HCT116 (cell line): ENCODE measurements around the gene MAGEA3. TPM values are rescaled to one million over a fixed set of nuclear protein-coding genes. Genes with fewer than 3 reads are reported as not detected.
"Not testable (repeated sequence)": the region's sequence is repeated elsewhere in the genome, so short reads cannot be mapped to it uniquely, and the experiment has no call there.

Source experiments
- ATAC-seq: fragments of 200-7000 bp; cut with Tn5 transposase; 2 replicates; pipeline ENCODE4 v1.9.1; 2020; ENCODE audit warnings: mild to moderate bottlenecking, moderate library complexity
- BruUV-seq: library from RNA; stranded (reverse); fragments of 400-500 nt; replicated peaks from 2 replicates; lab custom pipeline; 2021; lab: Mats Ljungman, UMichigan
- CTCF ChIA-PET: fragments of 300-600 bp; sonication (Branson Sonifier 250); formaldehyde crosslinking; loops from one replicate; lab custom pipeline; 2021; ENCODE audit warnings: antibody characterized with exemption; lab: Charles Lee
- POLR2A ChIA-PET: fragments of 300-600, 350-600 bp; sonication (Branson Sonifier 250); formaldehyde crosslinking; loops from one replicate; lab custom pipeline; 2021; ENCODE audit warnings: antibody characterized with exemption; lab: Charles Lee
- RAD21 ChIA-PET, 2 experiments: fragments of 300-600 bp; sonication (Branson Sonifier 250); formaldehyde crosslinking; loops; one replicate each; lab custom pipeline; 2023; ENCODE audit warnings: low total read pairs in 2 of 2; ENCODE audit not compliant: uncharacterized antibody in 2 of 2, unreplicated experiment in 2 of 2, low non-redundant PET in 1 of 2; lab: Charles Lee
- DNase-seq: peaks from one replicate; pipeline ENCODE4 v3.0.0-alpha.2; 2010; ENCODE audit warnings: low read depth, low spot score
- H2AFZ ChIP-seq: fragments of 200-600 bp; shearing (Covaris generic), sonication (generic); 2 replicates; pipeline ENCODE4 v1.6.1; 2017; ENCODE audit warnings: low read depth, mixed run types, mixed read lengths, antibody characterized with exemption, low read length; ENCODE audit not compliant: poor library complexity, severe bottlenecking
- H3K27ac ChIP-seq: 2 replicates; pipeline ENCODE4 v1.5.1; 2012; ENCODE audit warnings: low read depth, low read length
- H3K27me3 ChIP-seq: fragments of 200-600 bp; sonication (generic); 2 replicates; pipeline ENCODE4 v1.6.1; 2016; ENCODE audit warnings: mixed run types, low read length, mixed read lengths; ENCODE audit not compliant: insufficient read depth
- H3K36me3 ChIP-seq, 2 experiments: fragments of 200-500 bp in 1 of 2; fragments of 200-600 bp in 1 of 2; sonication (Bioruptor generic) in 1 of 2; sonication (generic) in 1 of 2; 2 replicates each; pipeline versions ENCODE4 v1.5.1 to v1.6.1; 2014 to 2016; ENCODE audit warnings: low read length in 2 of 2, inconsistent platforms in 1 of 2, mixed read lengths in 1 of 2, mixed run types in 1 of 2; ENCODE audit not compliant: insufficient read depth in 2 of 2, control insufficient read depth in 1 of 2
- H3K4me1 ChIP-seq, 2 experiments: fragments of 200-600 bp in 1 of 2; sonication (generic) in 1 of 2; 2 replicates each; pipeline versions ENCODE4 v1.5.1 to v1.6.1; 2012 to 2017; ENCODE audit warnings: low read length in 2 of 2, inconsistent platforms in 1 of 2, mild to moderate bottlenecking in 1 of 2, mixed read lengths in 1 of 2, mixed run types in 1 of 2, moderate library complexity in 1 of 2; ENCODE audit not compliant: insufficient read depth in 2 of 2, control insufficient read depth in 1 of 2
- H3K4me2 ChIP-seq: fragments of 200-600 bp; sonication (generic); 2 replicates; pipeline ENCODE4 v1.6.1; 2017; ENCODE audit warnings: mixed run types, low read length, mixed read lengths
- H3K4me3 ChIP-seq, 2 experiments: fragments of 200-600 bp in 1 of 2; sonication (generic) in 1 of 2; replicated peaks in 1 of 2; 2 replicates each; pipeline ENCODE4 v1.5.1; 2011 to 2016; ENCODE audit warnings: low read length in 2 of 2, control low read depth in 1 of 2, low read depth in 1 of 2, mild to moderate bottlenecking in 1 of 2, mixed read lengths in 1 of 2, mixed run types in 1 of 2
- H3K79me2 ChIP-seq: fragments of 200-600 bp; sonication (generic); 2 replicates; pipeline ENCODE4 v1.6.1; 2017; ENCODE audit warnings: mild to moderate bottlenecking, mixed run types, low read length, moderate library complexity, mixed read lengths; ENCODE audit not compliant: insufficient read depth
- H3K9ac ChIP-seq: fragments of 200-600 bp; sonication (generic); 2 replicates; pipeline ENCODE4 v1.6.1; 2016; ENCODE audit warnings: low read length, mixed read lengths
- H3K9me2 ChIP-seq: fragments of 200-600 bp; sonication (generic), shearing (Covaris generic); 2 replicates; pipeline ENCODE4 v1.6.1; 2017; ENCODE audit warnings: mixed run types, mild to moderate bottlenecking, moderate library complexity; ENCODE audit not compliant: insufficient read depth
- H3K9me3 ChIP-seq, 2 experiments: fragments of 200-500 bp in 1 of 2; fragments of 200-600 bp in 1 of 2; sonication (Bioruptor generic) in 1 of 2; sonication (generic) in 1 of 2; 2 replicates each; pipeline ENCODE4 v1.6.1; 2014 to 2017; ENCODE audit warnings: low read length in 2 of 2, mixed read lengths in 2 of 2, inconsistent platforms in 1 of 2, low read depth in 1 of 2, mild to moderate bottlenecking in 1 of 2, mixed run types in 1 of 2, moderate library complexity in 1 of 2; ENCODE audit not compliant: control insufficient read depth in 1 of 2, insufficient read depth in 1 of 2
- H4K20me1 ChIP-seq: fragments of 200-600 bp; sonication (generic), shearing (Covaris generic); 2 replicates; pipeline ENCODE4 v1.6.1; 2017; ENCODE audit warnings: mixed run types, mild to moderate bottlenecking, moderate library complexity; ENCODE audit not compliant: insufficient read depth
- intact Hi-C: fragments of 100-400 bp; cut with micrococcal nuclease; formaldehyde crosslinking; loops from 2 replicates; pipeline ENCODE4 v1.10.0; 2022
- total RNA-seq: library from RNA; stranded (reverse); gene quantifications from one replicate; pipeline ENCODE4 v1.2.1, GENCODE V29; 2021; ENCODE audit not compliant: unreplicated experiment

Gene MAGEA3
- total RNA-seq, 1 experiment from 2014 or later = 92.7 TPM

DNA sequence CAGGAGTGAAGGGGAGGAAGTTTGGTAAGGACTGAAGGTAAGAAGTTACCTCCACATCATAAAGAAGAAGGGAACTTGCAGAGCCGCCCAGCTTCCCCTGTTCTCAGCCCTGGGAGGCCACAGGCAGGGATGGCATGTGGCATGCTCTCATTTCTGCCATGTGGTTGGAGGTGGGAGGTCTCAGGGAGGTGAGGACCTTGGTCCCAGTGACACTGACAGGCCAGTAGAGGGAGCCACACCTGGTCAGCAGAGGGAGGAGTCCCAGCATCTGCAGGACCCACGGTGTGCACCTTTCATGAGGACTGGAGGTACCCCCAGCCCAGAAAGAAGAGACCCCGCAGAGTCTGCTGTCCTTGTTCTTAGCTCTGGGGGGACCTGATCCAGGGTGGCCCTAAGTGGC lies 17.6 kb upstream of the MAGEA3 start:
- CTCF ChIA-PET, H3K27me3 ChIP-seq, H3K9ac ChIP-seq, H3K9me3 ChIP-seq, RAD21 ChIA-PET, H3K4me2 ChIP-seq, DNase-seq, H2AFZ ChIP-seq, intact Hi-C loops, BruUV-seq, H3K9me2 ChIP-seq, H3K4me3 ChIP-seq, POLR2A ChIA-PET, H3K36me3 ChIP-seq, H3K4me1 ChIP-seq, H3K79me2 ChIP-seq, H3K27ac ChIP-seq, H4K20me1 ChIP-seq: not testable (repeated sequence)
- ATAC-seq = peak; percentile 98

DNA sequence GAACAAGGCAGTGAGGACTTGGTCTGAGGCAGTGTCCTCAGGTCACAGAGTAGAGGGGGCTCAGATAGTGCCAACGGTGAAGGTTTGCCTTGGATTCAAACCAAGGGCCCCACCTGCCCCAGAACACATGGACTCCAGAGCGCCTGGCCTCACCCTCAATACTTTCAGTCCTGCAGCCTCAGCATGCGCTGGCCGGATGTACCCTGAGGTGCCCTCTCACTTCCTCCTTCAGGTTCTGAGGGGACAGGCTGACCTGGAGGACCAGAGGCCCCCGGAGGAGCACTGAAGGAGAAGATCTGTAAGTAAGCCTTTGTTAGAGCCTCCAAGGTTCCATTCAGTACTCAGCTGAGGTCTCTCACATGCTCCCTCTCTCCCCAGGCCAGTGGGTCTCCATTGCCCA lies 1.8 kb downstream of the MAGEA3 start:
- H3K4me2 ChIP-seq, H3K9ac ChIP-seq, ATAC-seq, H3K4me1 ChIP-seq, H4K20me1 ChIP-seq, BruUV-seq, CTCF ChIA-PET, H3K9me2 ChIP-seq, intact Hi-C loops, H3K79me2 ChIP-seq, H3K9me3 ChIP-seq, H3K27me3 ChIP-seq, DNase-seq, H3K36me3 ChIP-seq, H3K27ac ChIP-seq, RAD21 ChIA-PET, H2AFZ ChIP-seq, H3K4me3 ChIP-seq, POLR2A ChIA-PET: not testable (repeated sequence)

DNA sequence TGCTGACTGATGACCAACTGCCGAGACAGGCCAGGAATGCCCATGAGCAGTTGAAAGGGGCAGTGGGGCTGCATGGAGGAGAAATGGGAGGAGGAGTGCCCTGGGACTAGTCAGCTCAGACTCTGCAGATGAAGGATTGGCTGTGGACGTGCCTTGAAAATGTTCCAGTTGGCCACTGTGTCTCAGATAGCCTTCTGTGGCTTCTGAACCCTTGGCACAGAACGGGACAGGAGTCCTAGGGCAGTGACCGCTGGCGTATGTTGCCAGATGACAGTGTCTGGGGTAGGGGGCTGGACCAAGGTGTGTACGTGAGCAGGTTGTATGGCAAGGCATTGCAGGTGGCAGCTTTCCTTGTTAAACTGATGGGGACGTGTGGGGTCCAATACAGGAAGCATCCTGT lies 7.9 kb downstream of the MAGEA3 start:
- intact Hi-C loops, POLR2A ChIA-PET, RAD21 ChIA-PET: not testable (repeated sequence)

DNA sequence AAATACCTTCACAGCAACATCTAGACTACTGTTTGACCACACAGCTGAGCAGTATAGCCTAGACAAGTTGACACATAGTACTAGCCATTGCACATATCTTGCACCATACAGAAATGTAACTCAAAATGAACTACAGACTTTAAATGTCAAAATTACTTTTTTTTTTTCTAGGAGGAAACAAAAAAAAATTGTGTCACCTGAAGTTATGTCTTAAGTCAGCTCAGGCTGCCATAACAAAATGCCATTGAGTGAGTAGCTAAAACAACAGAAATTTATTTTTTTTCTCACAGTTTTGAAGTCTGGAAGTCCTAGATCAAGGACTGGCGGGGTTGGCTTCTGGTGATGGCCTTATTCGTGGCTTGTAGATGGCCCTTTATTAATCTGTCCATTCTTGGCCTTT lies 10.6 kb downstream of the MAGEA3 start, which contains the start of gene CSAG2:
CSAG2 (minus strand) TSS at position 101 of the 400 bp plus-strand sequence. CDS start 161 bp downstream, outside the sequence.
- H3K4me3 ChIP-seq, CTCF ChIA-PET, BruUV-seq, H3K27me3 ChIP-seq, H3K9me2 ChIP-seq, H3K4me2 ChIP-seq, POLR2A ChIA-PET, intact Hi-C loops, H3K9ac ChIP-seq, H3K9me3 ChIP-seq, H3K27ac ChIP-seq, H3K79me2 ChIP-seq, H2AFZ ChIP-seq, H3K4me1 ChIP-seq, H3K36me3 ChIP-seq, RAD21 ChIA-PET, DNase-seq, H4K20me1 ChIP-seq, ATAC-seq: not testable (repeated sequence)

More for the DNA sequence above, 7.9 kb downstream of the MAGEA3 start:
- H3K27ac ChIP-seq, H3K4me3 ChIP-seq, H3K79me2 ChIP-seq, ATAC-seq, H3K9me2 ChIP-seq, DNase-seq, H3K36me3 ChIP-seq, H3K4me2 ChIP-seq, H3K9me3 ChIP-seq, H3K27me3 ChIP-seq, CTCF ChIA-PET, H3K9ac ChIP-seq, H2AFZ ChIP-seq, BruUV-seq, H3K4me1 ChIP-seq, H4K20me1 ChIP-seq: not testable (repeated sequence)
